ENCODE measurements around the gene CHRD.
"Not testable (repeated sequence)": the region's sequence is repeated elsewhere in the genome, so short reads cannot be mapped to it uniquely, and the experiment has no call there.

CHRD gene

GRCh38 chr3:184428561-184429175 lies 48.8 kb downstream of the CHRD start:
- no peak for DNase-seq

- no peak for DNase-seq
These were observed 49.9 kb downstream of the CHRD start for GRCh38 chr3:184429786-184430185.

GRCh38 chr3:184430940-184431339 lies 51.1 kb downstream of the CHRD start:
- DNase-seq: no peak

GRCh38 chr3:184433178-184433577 lies 53.3 kb downstream of the CHRD start:
- not testable (repeated sequence) for DNase-seq

GRCh38 chr3:184439096-184439495 lies 59.2 kb downstream of the CHRD start:
- no peak for DNase-seq
